ENCODE results near the gene MTFR1L.
"Not testable (repeated sequence)": the region's sequence is repeated elsewhere in the genome, so short reads cannot be mapped to it uniquely, and the experiment has no call there.

The MTFR1L gene

DNA sequence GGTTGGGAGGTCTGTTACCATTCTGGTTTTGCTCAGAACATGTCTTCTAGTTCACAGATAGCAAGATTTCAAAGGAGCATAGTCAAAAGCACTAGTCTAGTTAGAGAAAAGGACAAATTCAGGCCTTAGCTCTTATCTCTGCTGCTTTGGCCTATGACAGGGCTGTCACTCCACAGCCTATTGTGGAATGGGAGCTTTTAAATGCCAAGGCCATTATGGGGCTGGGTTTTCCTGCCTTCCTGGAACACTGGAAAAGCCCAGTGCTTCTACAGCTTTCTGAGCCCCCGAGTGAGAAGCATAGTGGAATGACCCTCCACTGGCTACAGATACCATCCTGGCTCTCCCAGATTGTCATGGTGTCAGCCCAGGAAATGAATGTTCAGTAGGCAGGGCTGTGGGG is 9.3 kb downstream of the MTFR1L start:
- FAIRE-seq, result no peak

DNA sequence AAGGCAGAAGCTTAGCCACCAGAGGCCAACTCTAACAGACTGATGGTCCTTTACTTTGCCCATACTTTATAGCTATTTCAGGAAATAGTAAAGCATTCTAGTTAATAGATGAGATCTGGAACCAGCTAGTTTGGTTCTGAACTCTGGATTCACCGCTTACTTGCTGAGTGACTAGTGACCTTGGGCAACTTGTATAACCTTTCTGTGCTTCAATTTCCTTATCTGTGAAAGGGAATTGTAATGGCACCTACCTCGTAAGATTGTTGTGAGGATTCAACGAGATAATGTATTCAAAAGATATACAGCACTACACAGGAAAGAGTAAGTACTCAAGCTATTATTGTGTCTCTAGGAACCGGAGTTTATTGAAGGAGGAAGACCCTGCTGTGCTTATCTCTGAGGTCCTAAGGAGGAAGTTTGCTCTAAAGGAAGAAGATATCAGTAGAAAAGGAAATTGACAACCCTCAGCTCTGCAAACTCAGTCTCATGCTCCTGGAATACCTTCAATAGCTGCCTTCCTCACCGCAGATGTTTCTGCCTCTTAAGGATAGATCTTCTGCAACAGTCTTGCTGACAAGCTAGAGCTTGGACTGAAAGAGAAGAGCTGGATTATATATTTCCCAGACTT is 11.9 kb downstream of the MTFR1L start:
- FAIRE-seq, result no peak

DNA sequence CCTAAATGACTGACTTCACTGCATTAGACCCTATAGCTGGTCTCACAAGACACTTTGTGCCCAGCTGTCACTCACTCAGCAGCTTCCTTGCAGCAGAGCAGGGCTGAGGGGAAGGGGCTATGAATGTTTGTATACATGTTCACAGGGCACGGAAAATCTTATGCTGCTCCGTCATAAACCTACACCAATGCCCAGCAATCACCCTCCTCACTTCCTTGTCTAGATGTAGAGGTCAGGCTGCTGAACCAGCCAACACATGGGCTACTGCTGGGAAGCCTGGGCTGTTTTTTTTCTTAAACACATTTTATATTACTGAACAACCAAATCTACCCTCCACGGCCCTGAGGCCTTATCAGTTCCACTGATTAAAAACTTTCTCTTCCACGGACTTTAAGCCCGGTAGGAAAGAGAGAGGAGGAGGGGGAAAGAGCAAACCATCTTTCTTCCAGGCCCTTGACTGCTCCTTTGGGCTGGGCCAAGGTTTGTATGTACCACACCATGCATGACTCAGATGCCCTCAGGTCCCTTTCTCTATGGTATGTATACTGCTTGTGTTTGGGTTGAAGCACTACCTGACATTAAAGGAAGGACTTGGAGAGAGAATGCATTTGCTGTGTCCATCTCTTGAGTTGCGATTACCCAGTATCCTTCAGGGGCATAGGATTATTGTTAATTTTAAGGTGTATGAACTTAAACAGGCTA is 12.7 kb downstream of the MTFR1L start:
- FAIRE-seq, result no peak

DNA sequence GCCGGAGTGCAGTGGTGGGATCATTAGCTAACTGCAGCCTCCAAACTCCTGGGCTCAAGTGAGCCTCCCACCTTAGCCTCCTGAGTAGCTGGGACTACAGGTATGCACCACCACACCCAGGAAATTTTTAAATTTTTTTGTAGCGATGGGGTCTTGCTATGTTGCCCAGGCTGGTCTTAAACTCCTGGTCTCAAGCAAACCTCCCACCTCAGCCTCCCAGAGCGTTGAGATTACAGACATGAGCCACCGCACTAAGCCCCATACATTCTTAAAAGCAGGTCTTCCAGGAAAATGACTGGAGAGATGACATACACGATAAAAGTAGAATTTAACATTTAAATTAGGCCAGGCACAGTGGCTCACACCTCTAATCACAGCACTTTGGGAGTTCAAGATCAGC is 13.4 kb downstream of the MTFR1L start:
- no peak for FAIRE-seq

DNA sequence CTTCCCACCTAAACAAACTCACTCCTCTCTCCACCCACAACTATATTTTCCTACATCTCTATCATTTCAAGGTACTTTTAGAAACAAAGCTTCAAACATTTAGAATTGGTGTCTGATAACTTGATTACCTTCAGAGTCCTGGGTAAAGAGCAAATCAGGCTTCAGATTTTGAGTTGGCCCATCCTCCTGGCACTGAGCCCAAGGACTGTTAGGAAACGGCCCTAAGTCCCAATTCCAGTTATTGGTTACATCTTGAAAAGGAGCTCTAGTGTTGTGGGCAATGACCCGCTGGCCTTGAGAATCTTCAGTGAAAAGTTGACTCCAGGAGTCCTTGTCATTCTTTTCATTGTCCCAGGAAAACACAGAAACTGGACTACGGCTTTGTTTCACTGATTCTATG is 15.1 kb downstream of the MTFR1L start:
- FAIRE-seq, result no peak

DNA sequence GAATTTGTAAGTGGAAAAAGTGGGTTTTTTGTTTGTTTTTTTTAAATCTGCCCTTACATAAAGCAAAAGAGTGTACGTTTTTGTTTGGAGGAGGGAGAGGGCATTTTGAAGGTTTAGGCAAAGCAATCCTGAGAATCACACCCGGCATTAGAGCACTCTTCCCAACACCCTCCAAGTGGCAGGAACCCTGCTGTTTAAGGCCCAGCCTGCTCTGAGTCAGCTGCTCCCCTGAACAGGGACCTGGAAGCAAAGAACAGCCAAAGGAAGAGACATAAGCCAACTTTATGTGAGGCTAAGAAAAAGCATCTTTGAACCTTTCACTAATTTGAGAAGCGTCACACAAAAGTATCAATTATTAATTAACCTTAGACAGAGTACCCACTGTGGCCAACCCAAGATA is 16.9 kb downstream of the MTFR1L start:
- no peak for FAIRE-seq

DNA sequence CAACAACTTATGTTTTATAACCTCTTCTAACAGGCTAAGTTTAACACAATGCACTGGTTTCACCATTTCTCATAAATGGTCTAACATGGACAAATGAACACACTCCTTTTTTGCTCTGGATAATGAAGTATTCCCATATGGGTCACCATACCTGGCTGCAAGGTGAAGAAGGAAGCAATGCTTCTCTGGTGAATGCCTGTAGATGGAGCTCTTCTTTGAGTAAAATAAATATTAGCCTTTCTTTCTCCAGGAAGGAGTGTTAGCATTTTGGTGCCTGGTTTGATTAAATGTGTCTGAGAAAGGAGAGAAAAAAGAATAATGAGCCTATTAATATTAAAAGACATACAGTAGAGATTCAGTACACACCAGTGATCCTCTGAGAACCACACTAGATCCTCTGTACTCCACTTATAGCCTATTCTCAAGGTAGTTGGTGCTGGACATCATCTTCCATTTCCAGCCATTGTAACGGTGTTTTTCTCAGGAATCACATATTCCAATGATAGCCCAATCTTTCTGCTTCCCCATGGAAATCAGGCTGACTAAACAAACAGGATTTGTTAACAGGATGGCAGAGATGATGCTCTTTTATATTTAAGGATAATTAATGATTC is 17.6 kb downstream of the MTFR1L start:
- no peak for FAIRE-seq

DNA sequence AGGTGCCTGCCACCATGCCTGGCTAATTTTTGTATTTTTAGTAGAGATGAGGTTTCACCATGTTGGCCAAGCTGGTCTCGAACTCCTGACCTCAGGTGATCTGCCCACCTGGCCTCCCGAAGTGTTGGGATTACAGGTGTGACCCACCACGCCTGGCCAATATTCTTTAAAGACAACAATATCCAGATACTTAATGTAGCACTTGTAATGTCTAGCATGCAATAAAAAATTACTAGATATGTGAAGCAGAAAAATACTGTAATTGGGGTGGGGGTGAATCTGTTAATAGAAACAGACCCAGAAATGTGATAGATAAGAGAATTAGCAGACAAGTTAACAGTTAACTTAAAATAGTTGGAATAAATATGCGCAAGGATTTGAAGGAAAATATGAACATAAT is 20.1 kb downstream of the MTFR1L start:
- FAIRE-seq, result not testable (repeated sequence)

DNA sequence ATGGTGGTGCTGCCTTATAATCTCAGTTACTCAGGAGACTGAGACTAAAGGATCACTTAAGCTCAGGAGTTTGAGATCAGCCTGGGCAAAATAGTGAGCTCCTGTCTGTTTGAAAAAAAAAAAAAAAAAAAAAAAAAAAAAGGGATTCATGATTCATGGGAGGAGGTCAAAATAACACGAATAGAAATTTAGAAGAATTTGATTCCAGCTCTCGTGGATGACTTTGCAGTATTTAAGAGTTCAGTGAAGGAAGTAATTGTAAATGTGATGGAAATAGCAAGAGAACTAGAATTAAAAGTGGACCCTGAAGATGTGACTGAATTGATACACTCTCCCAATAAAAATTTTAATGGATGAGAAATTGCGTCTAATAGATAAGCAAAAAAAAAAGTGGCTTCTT is 23.7 kb downstream of the MTFR1L start:
- no peak for FAIRE-seq

DNA sequence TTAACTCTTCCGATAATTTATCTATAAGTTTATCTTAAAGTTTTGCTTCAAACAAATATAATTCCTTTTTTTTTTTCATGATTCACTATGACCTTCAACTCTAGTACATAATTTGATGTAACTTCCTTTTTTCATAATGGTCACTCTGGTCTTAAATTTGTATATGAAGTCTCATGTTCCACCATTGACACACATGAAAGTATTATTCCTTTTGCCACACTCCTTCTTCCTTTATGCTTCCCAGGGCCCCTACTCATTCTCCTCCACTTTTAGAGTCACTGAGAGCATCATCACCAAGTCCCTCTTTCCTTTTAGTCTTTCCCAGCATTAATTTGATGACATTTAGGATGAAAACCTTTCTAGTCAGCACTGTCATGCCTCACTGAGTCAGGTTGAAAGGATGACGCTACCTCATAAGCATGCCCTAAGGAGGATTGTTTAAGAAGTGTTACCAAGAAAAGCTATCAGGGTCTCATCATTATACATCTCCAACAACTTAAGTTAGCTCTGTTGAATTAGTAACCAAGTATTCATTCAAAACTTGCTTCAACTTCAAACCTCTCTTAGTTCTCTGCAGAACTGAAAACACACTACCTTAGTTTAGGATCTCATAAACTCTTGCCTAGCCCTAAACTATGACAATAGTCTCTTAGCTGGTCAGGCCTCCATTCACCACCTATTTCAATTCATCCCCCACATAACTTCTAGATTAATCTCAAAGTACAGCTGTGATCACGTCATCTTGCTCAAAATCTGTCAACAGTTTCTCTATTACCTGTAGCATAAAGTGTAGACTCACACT is 25.0 kb downstream of the MTFR1L start:
- FAIRE-seq, result no peak

DNA sequence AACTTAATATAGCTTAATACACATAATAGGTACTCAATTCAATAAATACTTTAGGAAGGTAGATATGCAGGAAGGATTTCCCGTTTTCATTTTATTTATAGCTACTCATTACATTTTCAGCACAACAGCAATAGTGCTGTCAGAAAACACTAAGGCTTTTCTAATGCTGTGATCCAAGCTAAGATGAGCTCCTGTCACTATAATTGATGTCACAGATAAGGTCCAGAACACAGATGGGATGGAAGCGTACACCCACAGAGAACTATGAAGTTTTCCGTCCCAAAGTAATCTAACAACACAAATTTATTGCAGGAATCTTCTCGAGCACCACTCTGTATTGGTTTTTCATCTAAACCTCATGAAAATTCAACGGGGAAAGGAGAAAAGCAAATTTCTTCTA is 25.9 kb downstream of the MTFR1L start:
- FAIRE-seq, result no peak

DNA sequence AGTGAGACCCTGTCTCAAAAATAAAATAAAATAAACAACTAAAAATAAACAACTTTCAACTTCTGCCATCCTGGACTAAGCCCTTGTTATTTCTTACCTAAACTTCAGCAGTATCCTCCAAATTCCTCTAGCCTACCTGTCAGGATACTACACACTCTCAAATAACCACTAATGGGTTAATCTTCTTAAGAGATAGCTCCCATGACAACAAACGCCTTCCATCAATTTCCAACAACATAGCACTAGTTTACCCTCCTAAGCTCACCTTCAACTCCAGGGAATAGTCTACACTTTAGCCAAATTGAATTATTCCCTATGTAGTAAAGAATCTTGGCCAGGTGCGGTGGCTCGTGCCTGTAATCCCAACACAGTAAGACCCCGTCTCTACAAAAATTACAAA is 28.2 kb downstream of the MTFR1L start:
- no peak for FAIRE-seq

DNA sequence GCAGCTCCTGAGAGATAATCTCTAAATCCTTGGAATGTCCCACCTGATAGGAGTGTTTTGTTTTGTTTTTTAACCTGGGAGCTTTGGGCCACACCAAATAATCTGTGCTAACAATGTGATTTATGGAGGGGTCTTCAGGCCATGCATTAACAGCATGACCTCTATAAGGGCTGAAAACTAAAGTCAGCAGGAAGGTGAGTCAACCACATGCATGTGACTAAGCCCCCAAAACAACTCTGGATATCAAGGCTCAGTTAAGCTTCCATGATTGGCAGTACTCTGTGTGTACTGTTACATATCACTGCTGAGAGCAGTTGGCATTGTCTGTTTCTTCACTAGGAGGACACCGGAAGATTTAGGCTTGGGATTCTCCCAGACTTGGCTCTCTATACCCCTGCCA is 28.8 kb downstream of the MTFR1L start:
- FAIRE-seq, result no peak

DNA sequence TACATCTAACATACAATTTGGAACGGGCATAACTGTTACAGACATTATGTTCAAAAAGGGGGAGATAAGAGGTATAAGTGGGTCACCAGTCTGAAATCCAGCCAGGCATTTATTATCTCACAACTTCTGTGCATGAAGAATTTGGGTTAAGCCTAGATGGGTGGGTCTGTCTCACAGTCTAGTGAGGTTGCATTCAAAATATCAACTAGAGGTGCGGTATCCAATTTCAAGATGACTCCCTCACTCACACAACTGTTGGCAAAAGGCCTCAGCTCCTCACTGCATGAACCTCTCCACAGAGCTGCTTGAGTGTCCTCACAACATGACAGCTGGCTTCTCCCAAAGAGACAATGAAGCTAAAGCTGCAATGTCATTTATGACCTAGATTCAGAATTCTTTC is 34.8 kb downstream of the MTFR1L start:
- FAIRE-seq, result no peak

DNA sequence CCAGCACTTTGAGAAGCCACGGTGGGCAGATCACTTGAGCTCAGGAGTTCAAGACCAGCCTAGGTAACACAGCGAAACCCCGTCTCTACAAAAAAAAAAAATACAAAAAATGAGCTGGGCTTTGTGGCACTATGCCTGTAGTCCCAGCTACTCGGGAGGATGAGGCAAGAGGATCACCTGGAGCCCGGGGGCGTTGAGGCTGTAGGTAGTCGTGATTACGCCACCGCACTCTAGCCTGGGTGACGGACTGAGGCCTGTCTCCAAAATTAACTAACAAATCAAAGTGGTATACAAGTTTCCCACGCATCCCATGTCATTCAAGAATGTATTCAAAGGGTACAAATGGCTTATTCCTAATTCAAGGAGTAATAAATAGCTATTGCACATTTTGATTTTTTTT is 37.1 kb downstream of the MTFR1L start:
- no peak for FAIRE-seq

DNA sequence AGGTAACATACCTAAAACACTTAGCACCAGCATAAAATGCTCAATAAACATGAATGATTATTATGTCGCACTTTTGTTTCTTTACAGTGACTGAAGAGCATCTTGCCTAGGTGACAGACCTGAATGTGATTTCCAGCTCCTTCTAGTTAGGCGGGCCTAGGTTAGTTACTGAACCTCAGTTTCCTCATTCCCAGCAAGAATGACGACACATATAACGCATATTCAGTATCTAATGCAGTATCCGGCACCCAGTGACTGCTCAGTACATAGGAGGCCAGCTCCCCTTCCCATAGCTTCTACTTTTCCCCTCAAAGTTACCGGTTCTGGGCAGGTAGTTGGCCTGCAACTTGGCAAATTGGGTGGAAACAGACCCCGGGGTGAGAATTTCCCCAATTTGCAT is 38.7 kb downstream of the MTFR1L start:
- FAIRE-seq, result no peak

DNA sequence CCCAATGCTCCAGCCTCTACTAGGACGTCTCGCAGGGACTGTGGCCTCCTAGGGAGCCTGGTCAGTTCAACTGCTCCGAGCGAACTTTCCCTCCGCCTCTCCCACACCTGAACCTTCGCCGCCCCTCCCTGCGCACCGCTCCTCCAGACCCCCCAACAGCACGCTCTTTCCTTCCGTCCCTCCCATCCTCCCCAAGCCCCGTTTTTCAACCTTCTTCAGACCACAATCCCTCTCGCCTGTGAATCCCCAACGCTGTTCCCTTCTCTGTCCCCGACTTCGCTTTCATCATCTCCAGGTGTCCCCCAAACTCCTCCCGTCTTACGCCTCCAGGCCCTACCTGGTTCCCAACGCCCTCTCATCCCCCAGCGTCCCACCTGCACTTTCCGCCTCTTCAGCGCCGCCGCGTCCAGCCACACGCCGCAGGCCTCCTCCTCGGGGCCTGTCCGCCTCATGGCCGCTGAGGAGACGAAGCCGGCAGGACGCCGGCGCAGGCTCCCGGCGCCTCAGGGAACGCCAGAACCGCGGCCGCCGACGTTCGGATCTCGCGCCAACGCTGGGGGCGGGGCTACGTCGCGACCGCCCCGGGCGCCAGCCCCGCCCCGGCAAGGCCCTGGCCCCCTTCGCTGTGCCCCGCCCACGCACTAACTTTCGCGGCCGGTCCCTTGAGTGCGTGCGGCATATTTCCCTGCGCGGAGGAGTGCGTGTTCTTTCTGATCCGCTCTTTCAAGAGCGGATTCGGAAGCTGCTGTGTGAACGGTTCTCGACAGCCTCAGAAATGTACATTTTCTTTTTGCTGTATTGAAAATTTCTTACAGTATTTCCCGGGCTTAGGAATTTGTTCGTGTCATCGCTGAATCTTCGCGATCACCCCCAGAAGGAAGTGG is 39.4 kb downstream of the MTFR1L start, which contains the start of gene AUNIP:
Gene AUNIP (minus strand): TSS at position 552 of the 884 bp plus-strand sequence. CDS start 100 bp downstream, at position 452.
- FAIRE-seq, result no peak

DNA sequence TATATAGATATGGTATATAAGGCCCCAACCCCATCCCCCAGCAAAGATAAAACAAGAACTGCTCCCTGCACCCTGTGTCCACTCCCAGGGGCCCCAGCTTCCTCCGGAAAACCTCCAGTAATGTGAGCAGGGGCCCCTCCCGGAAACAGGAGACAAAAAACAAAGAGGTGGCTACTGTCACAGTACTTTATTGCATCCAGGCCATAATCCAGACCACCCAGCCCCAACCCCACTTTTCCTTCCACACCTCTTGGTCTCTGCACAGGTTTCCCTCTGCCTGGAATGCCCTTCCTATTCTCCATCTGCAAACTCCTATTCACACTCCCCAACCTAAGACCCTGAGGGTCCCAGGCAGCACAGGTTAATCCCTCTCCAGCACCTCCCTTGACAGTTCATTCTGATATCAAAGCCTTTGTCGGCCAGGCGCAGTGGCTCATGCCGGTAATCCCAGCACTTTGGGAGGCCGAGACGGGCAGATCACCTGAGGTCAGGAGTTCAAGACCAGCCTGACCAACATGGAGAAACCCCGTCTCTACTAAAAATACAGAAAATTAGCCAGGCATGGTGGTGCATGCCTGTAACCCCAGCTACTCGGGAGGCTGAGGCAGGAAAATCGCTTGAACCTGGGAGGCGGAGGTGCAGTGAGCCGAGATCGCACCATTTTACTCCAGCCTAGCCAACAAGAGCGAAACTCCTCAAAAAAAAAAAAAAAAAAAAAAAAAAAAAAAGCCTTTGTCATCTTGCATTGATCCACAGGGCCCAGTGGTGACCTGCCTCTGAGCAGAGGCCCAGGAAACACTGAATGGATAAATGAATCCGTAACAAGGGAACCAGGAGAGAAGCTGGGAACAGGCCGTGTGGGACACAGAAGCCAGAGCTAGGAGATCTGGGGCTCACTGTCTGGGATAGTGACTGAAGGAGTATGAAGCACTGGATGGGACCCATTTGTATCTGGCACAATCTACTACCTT is 41.8 kb downstream of the MTFR1L start:
- FAIRE-seq, result no peak

DNA sequence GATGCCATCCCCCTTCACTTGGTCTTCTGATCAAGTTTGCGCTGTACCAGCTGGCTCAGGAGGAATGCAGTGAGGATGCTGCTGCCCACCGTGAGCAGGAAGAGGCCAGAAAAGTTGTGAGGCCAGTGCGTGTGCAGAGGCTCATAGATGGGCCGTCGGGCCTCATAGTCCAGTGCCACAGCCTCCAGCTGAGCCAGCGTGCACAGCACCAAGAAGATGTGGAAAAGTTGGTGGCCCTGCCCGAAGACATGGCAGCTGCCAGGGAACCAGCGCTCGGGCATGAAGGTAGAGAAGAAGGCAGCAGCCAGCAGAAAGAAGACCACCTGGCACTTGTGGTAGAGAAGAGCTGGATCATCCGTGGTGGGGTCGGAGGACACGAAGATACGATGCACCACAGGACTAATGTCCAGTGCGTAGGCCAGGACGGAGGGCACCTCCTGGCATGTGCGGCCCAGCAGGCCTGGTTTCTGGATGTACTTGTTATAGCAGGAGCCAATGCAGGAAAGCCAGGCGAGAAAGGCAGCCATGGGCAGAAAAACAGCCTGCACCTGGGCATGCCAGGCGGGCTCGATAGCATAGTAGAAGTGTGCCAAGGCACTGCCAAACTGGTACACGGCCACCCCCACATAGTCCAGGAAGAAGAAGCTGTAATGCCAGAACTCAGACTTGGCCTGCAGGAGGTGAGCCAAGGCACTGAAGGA is 43.2 kb downstream of the MTFR1L start:
- FAIRE-seq, result no peak

DNA sequence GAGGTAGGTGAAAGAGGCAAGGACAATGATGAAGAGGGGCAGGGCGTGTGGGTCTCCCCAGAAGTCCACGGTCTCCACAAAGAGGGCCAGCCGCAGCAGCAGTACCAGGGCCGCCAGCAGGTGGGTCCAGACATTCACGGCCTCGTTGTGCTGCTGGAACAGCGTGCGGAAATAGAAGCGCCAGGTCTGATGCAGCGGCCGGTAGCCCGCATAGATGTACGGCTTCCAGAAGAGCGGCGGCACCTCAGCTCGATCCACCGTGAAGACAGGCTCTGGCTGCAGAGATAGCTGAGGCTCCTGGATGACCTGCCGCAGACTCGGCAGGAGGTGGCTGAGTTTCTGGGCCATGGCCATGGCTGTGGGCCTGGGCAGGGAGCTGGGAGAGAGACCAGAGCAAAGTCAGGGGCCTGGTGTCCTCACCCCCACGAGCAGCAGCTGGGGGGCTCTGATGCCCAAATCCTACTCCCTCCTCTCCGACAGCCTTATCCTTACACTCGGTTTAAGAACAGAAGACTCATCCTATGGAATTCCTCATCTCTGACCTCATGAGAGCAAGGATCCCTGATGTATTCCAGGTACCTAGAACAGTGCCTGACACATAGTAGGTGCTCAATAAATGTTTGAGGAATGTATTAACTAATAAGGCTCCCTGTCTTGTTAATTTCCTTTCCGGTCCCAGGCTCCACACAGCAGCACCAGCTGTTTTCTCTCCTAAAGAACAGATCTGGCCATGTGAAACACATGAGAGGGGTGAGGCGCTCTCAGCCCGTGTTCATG is 43.9 kb downstream of the MTFR1L start:
- no peak for FAIRE-seq
